H9 (cell line): ENCODE data around the gene MTRF1. TPM values are rescaled to one million over a fixed set of nuclear protein-coding genes. Genes with fewer than 3 reads are reported as not detected.

Experiments used
- DNase-seq: peaks from one replicate; pipeline ENCODE4 v3.0.0-alpha.2; 2017
- H2AFZ ChIP-seq: one replicate; pipeline ENCODE4 v1.6.1; 2013; ENCODE audit warnings: mild to moderate bottlenecking, low read length, control low read depth, moderate library complexity
- H2AK5ac ChIP-seq: 2 replicates; pipeline ENCODE4 v1.6.1; 2013; ENCODE audit warnings: low read length, control low read depth, mixed read lengths; ENCODE audit not compliant: insufficient read length
- H2BK120ac ChIP-seq: one replicate; pipeline ENCODE4 v1.6.1; 2013; ENCODE audit warnings: low read depth, mild to moderate bottlenecking, low read length, control low read depth, inconsistent platforms; ENCODE audit not compliant: poor library complexity, severe bottlenecking
- H2BK12ac ChIP-seq: 2 replicates; pipeline ENCODE4 v1.6.1; 2013; ENCODE audit warnings: low read length, control low read depth, mixed read lengths, low read depth; ENCODE audit not compliant: insufficient read length
- H2BK15ac ChIP-seq: 2 replicates; pipeline ENCODE4 v1.6.1; 2013; ENCODE audit warnings: low read depth, low read length, control low read depth
- H2BK20ac ChIP-seq: one replicate; pipeline ENCODE4 v1.6.1; 2013; ENCODE audit warnings: low read depth, mild to moderate bottlenecking, low read length, control low read depth, inconsistent platforms; ENCODE audit not compliant: poor library complexity, severe bottlenecking
- H2BK5ac ChIP-seq: 2 replicates; pipeline ENCODE4 v1.6.1; 2013; ENCODE audit warnings: low read length, control low read depth, mixed read lengths; ENCODE audit not compliant: insufficient read length
- H3K14ac ChIP-seq: 2 replicates; pipeline ENCODE4 v1.6.1; 2013; ENCODE audit warnings: low read length, control low read depth; ENCODE audit not compliant: insufficient read depth
- H3K18ac ChIP-seq: 2 replicates; pipeline ENCODE4 v1.6.1; 2013; ENCODE audit warnings: low read depth, mild to moderate bottlenecking, mixed read lengths, low read length, control low read depth; ENCODE audit not compliant: insufficient read length
- H3K23ac ChIP-seq: 2 replicates; pipeline ENCODE4 v1.6.1; 2013; ENCODE audit warnings: low read length, control low read depth, mixed read lengths, low read depth; ENCODE audit not compliant: insufficient read length
- H3K23me2 ChIP-seq: 2 replicates; pipeline ENCODE4 v1.6.1; 2013; ENCODE audit warnings: low read depth, mild to moderate bottlenecking, mixed read lengths, low read length, control low read depth; ENCODE audit not compliant: insufficient read length, poor library complexity, severe bottlenecking
- H3K27ac ChIP-seq: 2 replicates; pipeline ENCODE4 v1.5.1; 2013; ENCODE audit warnings: low read length, control low read depth, mixed read lengths, low read depth; ENCODE audit not compliant: insufficient read length
- H3K27me3 ChIP-seq: 2 replicates; pipeline ENCODE4 v1.6.1; 2013; ENCODE audit warnings: low read length, control low read depth, inconsistent platforms; ENCODE audit not compliant: insufficient read depth
- H3K4ac ChIP-seq: 2 replicates; pipeline ENCODE4 v1.6.1; 2013; ENCODE audit warnings: low read depth, mild to moderate bottlenecking, control low read depth, inconsistent platforms, low read length, moderate library complexity
- H3K4me1 ChIP-seq: 2 replicates; pipeline ENCODE4 v1.6.1; 2013; ENCODE audit warnings: low read length, control low read depth, inconsistent platforms; ENCODE audit not compliant: insufficient read depth
- H3K4me2 ChIP-seq: 2 replicates; pipeline ENCODE4 v1.6.1; 2013; ENCODE audit warnings: low read length, control low read depth, mixed read lengths; ENCODE audit not compliant: insufficient read length, insufficient read depth
- H3K56ac ChIP-seq: 2 replicates; pipeline ENCODE4 v1.6.1; 2013; ENCODE audit warnings: low read depth, mild to moderate bottlenecking, mixed read lengths, low read length, control low read depth; ENCODE audit not compliant: insufficient read length
- H3K79me1 ChIP-seq: 2 replicates; pipeline ENCODE4 v1.6.1; 2013; ENCODE audit warnings: low read depth, mild to moderate bottlenecking, moderate library complexity, low read length, control low read depth, inconsistent platforms; ENCODE audit not compliant: insufficient read depth, poor library complexity, severe bottlenecking
- H3K79me2 ChIP-seq: 2 replicates; pipeline ENCODE4 v1.6.1; 2013; ENCODE audit warnings: low read length, control low read depth, inconsistent platforms; ENCODE audit not compliant: insufficient read depth
- H3K9ac ChIP-seq: 2 replicates; pipeline ENCODE4 v1.6.1; 2013; ENCODE audit warnings: low read length, control low read depth, mixed read lengths; ENCODE audit not compliant: insufficient read length; ENCODE audit errors: extremely low read depth
- H3K9me3 ChIP-seq: one replicate; pipeline ENCODE4 v1.6.1; 2013; ENCODE audit warnings: low read depth, low read length, inconsistent platforms; ENCODE audit not compliant: control insufficient read depth
- H3T11ph ChIP-seq: one replicate; pipeline ENCODE4 v1.6.1; 2013; ENCODE audit warnings: mild to moderate bottlenecking, low read length, control low read depth, inconsistent platforms
- H4K20me1 ChIP-seq: one replicate; pipeline ENCODE4 v1.6.1; 2013; ENCODE audit not compliant: control insufficient read depth, insufficient read length, insufficient read depth
- H4K5ac ChIP-seq: 2 replicates; pipeline ENCODE4 v1.6.1; 2013; ENCODE audit warnings: low read depth, mild to moderate bottlenecking, mixed read lengths, low read length, control low read depth; ENCODE audit not compliant: insufficient read length
- H4K8ac ChIP-seq: replicated peaks from 2 replicates; pipeline ENCODE4 v1.6.1; 2013; ENCODE audit warnings: low read length, control low read depth, mixed read lengths, low read depth; ENCODE audit not compliant: insufficient read length
- H4K91ac ChIP-seq: 2 replicates; pipeline ENCODE4 v1.6.1; 2013; ENCODE audit warnings: low read depth, mild to moderate bottlenecking, moderate library complexity, mixed read lengths, low read length, control low read depth; ENCODE audit not compliant: insufficient read length
- H3K27ac Mint-ChIP-seq, 3 experiments: 2 replicates in 2 of 3; 3 replicates in 1 of 3; pipeline ENCODE4 v1.8.0; 2020 to 2021; ENCODE audit warnings: mixed read lengths in 3 of 3, mild to moderate bottlenecking in 1 of 3, moderate library complexity in 1 of 3
- H3K27me3 Mint-ChIP-seq: 2 replicates; pipeline ENCODE4 v1.8.0; 2021; ENCODE audit warnings: low read depth, mild to moderate bottlenecking, moderate library complexity, mixed read lengths
- H3K36me3 Mint-ChIP-seq, 3 experiments: 2 replicates in 2 of 3; 3 replicates in 1 of 3; pipeline ENCODE4 v1.8.0; 2020 to 2021; ENCODE audit warnings: low read depth in 3 of 3, mixed read lengths in 3 of 3; ENCODE audit not compliant: insufficient read depth in 1 of 3
- H3K4me1 Mint-ChIP-seq, 2 experiments: 2 replicates each; pipeline ENCODE4 v1.8.0; 2020; ENCODE audit warnings: mixed read lengths in 2 of 2
- H3K4me3 Mint-ChIP-seq, 2 experiments: 2 replicates in 1 of 2; 3 replicates in 1 of 2; pipeline ENCODE4 v1.8.0; 2020 to 2021; ENCODE audit warnings: mild to moderate bottlenecking in 2 of 2, mixed read lengths in 2 of 2, moderate library complexity in 1 of 2
- H3K9me3 Mint-ChIP-seq, 2 experiments: 2 replicates in 1 of 2; 3 replicates in 1 of 2; pipeline ENCODE4 v1.8.0; 2020; ENCODE audit warnings: mild to moderate bottlenecking in 2 of 2, mixed read lengths in 2 of 2, moderate library complexity in 1 of 2
- WGBS: extraction: QIAGEN DNeasy Blood & Tissue Kit; methylation state at CpG from one replicate; pipeline ENCODE4 v1.1.7; 2013; ENCODE audit warnings: missing lambda C conversion rate, low lambda C conversion rate, mixed read lengths; ENCODE audit not compliant: insufficient read length; ENCODE audit errors: extremely low coverage; 5-methylcytosine and 5-hydroxymethylcytosine counted together
- total RNA-seq: library from RNA; stranded (reverse); gene quantifications from 2 replicates; pipeline ENCODE4 v1.2.1, GENCODE V29; 2021
- TF ChIP-seq, protein P1 (sequence below): fragments of 200-600 bp; sonication (generic); conservative IDR thresholded peaks from 3 replicates; pipeline ENCODE4 v1.8.0; 2021; ENCODE audit warnings: antibody characterized with exemption, mild to moderate bottlenecking

MTRF1 gene
- total RNA-seq, 1 experiment from 2014 or later: 16.2 TPM

DNA sequence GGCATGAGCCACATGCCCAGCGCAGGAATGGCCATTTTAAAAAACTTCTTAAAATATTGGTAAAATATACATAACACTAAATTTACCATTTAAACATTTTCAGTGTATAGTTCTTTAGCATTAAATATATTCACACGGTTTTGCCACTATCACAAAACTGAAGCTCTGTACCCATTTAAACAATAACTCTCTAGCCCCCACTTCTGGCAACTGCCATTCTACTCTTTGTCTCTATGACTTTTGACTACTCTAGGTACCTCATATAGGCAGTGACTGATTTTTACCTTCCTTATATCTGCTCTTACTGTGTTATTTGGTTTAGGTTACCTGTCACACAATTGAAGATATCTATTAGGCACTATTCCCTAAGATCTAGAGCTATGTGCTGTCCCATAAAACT is 66.8 kb downstream of the MTRF1 start:
- Mint-ChIP-seq H3K4me3 (no peak overlapping the region), H3K27me3 (peaks cover 4% of the 10 kb centered on the region; the same call in 1 of the 2 replicates), H3K4me1 (peaks cover 13 to 19% of the 10 kb centered on the region in 2 experiments), H3K36me3 (peaks cover 13 to 16% (median 13%) of the 10 kb centered on the region in 3 experiments), H3K9me3 (peaks cover 7 to 8% of the 10 kb centered on the region in 2 experiments; a peak in 4 of 5 replicates), H3K27ac (no peak overlapping the region)
- Histone ChIP-seq H3K56ac (no peak overlapping the region), H2BK15ac (no peak overlapping the region), H3K79me2 (no peaks in the 10 kb centered on the region), H3T11ph (no peak overlapping the region), H2BK12ac (no peak overlapping the region), H4K5ac (no peak overlapping the region), H3K4me1 (no peaks in the 10 kb centered on the region; the same call in 1 of the 2 replicates), H3K9me3 (no peaks in the 10 kb centered on the region), H2BK120ac (no peak overlapping the region), H3K23me2 (no peaks in the 10 kb centered on the region), H3K4ac (no peak overlapping the region), H2AK5ac (no peak overlapping the region), H4K91ac (no peak overlapping the region), H2AFZ (no peak overlapping the region), H3K14ac (no peak overlapping the region), H3K18ac (no peak overlapping the region), H2BK20ac (no peak overlapping the region), H3K27ac (no peak overlapping the region), H3K9ac (no peak overlapping the region), H3K23ac (no peak overlapping the region), H3K4me2 (no peak overlapping the region), H3K79me1 (no peaks in the 10 kb centered on the region), H4K8ac (no peak overlapping the region), H2BK5ac (no peak overlapping the region), H3K27me3 (no peaks in the 10 kb centered on the region), H4K20me1 (no peaks in the 10 kb centered on the region)
- DNase-seq: no peak
- WGBS: no CpG with 5 or more reads among the region's 2 CpGs
- TF ChIP-seq, protein P1, sequence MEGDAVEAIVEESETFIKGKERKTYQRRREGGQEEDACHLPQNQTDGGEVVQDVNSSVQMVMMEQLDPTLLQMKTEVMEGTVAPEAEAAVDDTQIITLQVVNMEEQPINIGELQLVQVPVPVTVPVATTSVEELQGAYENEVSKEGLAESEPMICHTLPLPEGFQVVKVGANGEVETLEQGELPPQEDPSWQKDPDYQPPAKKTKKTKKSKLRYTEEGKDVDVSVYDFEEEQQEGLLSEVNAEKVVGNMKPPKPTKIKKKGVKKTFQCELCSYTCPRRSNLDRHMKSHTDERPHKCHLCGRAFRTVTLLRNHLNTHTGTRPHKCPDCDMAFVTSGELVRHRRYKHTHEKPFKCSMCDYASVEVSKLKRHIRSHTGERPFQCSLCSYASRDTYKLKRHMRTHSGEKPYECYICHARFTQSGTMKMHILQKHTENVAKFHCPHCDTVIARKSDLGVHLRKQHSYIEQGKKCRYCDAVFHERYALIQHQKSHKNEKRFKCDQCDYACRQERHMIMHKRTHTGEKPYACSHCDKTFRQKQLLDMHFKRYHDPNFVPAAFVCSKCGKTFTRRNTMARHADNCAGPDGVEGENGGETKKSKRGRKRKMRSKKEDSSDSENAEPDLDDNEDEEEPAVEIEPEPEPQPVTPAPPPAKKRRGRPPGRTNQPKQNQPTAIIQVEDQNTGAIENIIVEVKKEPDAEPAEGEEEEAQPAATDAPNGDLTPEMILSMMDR: peak; percentile 57; the same call in 2 of the 3 replicates
